HG03565 (cell line): ENCODE data around the gene CPLX3.

ENCODE experiments used
- ATAC-seq: cut with Tn5 transposase; IDR thresholded peaks from one replicate; pipeline ENCODE4 v1.9.1; 2021; ENCODE audit warnings: mild to moderate bottlenecking, moderate library complexity; ENCODE audit not compliant: unreplicated experiment

CPLX3 gene

GRCh38 chr15:74843891-74844299, 17.5 kb downstream of the CPLX3 start:
- no peak for ATAC-seq

GRCh38 chr15:74844319-74845207, 18.1 kb downstream of the CPLX3 start:
- no peak for ATAC-seq

GRCh38 chr15:74845208-74845568, 18.8 kb downstream of the CPLX3 start:
- ATAC-seq: no peak

GRCh38 chr15:74845581-74845980, 19.2 kb downstream of the CPLX3 start:
- ATAC-seq: no peak

- ATAC-seq: no peak
Measured at GRCh38 chr15:74847432-74847831, 21.0 kb downstream of the CPLX3 start.

- ATAC-seq: no peak
Measured at GRCh38 chr15:74850393-74850792, 24.0 kb downstream of the CPLX3 start.

GRCh38 chr15:74851960-74852359, 25.5 kb downstream of the CPLX3 start:
- no peak for ATAC-seq

- ATAC-seq: no peak
Measured at GRCh38 chr15:74854453-74855022, 28.1 kb downstream of the CPLX3 start.

GRCh38 chr15:74855857-74856256, 29.4 kb downstream of the CPLX3 start:
- ATAC-seq: no peak

- ATAC-seq: no peak
Measured at GRCh38 chr15:74856537-74856936, 30.1 kb downstream of the CPLX3 start.

GRCh38 chr15:74857082-74857655, 30.7 kb downstream of the CPLX3 start:
- ATAC-seq: peak; percentile 54

GRCh38 chr15:74857671-74858368, 31.4 kb downstream of the CPLX3 start:
- no peak for ATAC-seq

- ATAC-seq: no peak
Measured at GRCh38 chr15:74858369-74858740, 31.9 kb downstream of the CPLX3 start.

GRCh38 chr15:74863239-74864056, 37.0 kb downstream of the CPLX3 start:
- no peak for ATAC-seq

- no peak for ATAC-seq
Measured at GRCh38 chr15:74864296-74864695, 37.9 kb downstream of the CPLX3 start.

GRCh38 chr15:74865316-74865715, 38.9 kb downstream of the CPLX3 start:
- no peak for ATAC-seq

- no peak for ATAC-seq
Measured at GRCh38 chr15:74866090-74866489, 39.7 kb downstream of the CPLX3 start.

- ATAC-seq: no peak
Measured at GRCh38 chr15:74867466-74868038, 41.1 kb downstream of the CPLX3 start.

GRCh38 chr15:74868059-74868458, 41.6 kb downstream of the CPLX3 start:
- ATAC-seq: no peak

GRCh38 chr15:74869372-74869725, 42.9 kb downstream of the CPLX3 start:
- no peak for ATAC-seq
